ENCODE measurements around the gene ATP10B.

DNA sequence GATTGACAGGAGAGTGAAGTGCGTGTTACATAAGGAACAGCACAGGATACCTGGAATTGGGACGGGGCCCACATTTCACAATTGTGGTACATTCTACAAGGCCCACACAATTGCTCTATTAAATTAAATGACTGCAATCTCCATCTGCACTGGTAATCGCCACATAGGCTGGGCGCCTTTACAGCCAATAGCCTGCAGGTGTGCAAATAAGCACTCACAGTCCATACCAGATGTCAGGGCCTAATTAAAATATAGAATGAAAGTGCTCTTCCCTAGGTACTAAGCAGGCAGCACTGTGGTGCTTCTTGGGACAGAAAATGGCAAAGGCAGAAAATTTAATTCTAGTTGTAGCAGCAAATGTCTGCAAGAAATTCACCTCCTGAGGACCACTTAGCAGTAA, 82.7 kb downstream of the ATP10B start:
- TF ChIP-seq, protein P1, sequence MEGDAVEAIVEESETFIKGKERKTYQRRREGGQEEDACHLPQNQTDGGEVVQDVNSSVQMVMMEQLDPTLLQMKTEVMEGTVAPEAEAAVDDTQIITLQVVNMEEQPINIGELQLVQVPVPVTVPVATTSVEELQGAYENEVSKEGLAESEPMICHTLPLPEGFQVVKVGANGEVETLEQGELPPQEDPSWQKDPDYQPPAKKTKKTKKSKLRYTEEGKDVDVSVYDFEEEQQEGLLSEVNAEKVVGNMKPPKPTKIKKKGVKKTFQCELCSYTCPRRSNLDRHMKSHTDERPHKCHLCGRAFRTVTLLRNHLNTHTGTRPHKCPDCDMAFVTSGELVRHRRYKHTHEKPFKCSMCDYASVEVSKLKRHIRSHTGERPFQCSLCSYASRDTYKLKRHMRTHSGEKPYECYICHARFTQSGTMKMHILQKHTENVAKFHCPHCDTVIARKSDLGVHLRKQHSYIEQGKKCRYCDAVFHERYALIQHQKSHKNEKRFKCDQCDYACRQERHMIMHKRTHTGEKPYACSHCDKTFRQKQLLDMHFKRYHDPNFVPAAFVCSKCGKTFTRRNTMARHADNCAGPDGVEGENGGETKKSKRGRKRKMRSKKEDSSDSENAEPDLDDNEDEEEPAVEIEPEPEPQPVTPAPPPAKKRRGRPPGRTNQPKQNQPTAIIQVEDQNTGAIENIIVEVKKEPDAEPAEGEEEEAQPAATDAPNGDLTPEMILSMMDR (IDR thresholded peaks at IDR 0.05; ENCODE audit: insufficient read depth, low read length, poor library complexity, severe bottlenecking) = no peak
- TF ChIP-seq EZH2phosphoT487 (conservative IDR thresholded peaks at IDR 0.05; ENCODE audit: low read length) = no peak
